Renal cortex interstitium (tissue), 15 donors: Measurements from ENCODE around the gene CLEC4C. TPM values are rescaled to one million over a fixed set of nuclear protein-coding genes. Genes with fewer than 3 reads are reported as not detected.
"Not testable (repeated sequence)": the region's sequence is repeated elsewhere in the genome, so short reads cannot be mapped to it uniquely, and the experiment has no call there.

Experiments
- DNase-seq, 11 donors: peaks; one replicate each; pipeline ENCODE4 v3.0.0-alpha.2; 2013; ENCODE audit warnings: low read depth in 9 of 11, low spot score in 4 of 11; ENCODE audit errors: extremely low read depth in 1 of 11
- long read RNA-seq, 16 experiments: transcript quantifications; one replicate each; lab custom pipeline, GENCODE V29; 2026
- polyA plus RNA-seq, 3 donors: library from polyadenylated mRNA; unstranded; fragments of 120-200 nt; gene quantifications; one replicate each; pipeline ENCODE4 v1.2.1, GENCODE V29; 2013; ENCODE audit not compliant: insufficient read length in 3 of 3

The CLEC4C gene, protein sequence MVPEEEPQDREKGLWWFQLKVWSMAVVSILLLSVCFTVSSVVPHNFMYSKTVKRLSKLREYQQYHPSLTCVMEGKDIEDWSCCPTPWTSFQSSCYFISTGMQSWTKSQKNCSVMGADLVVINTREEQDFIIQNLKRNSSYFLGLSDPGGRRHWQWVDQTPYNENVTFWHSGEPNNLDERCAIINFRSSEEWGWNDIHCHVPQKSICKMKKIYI
- under 1 TPM in 2 of 3 donors, not detected in 1; 0.15 to 0.16 TPM for polyA plus RNA-seq
- long read RNA-seq, donor 1 = 0 reads
- long read RNA-seq, donor 2 = 0 reads
- long read RNA-seq, donor 3 = 0 reads
- long read RNA-seq, donor 4 = 0 reads
- long read RNA-seq, donor 5 = 0 reads
- long read RNA-seq, donor 6 = 0 reads
- long read RNA-seq, donor 7 = 0 reads
- long read RNA-seq, donor 8 = 0 reads
- long read RNA-seq, donor 9 = 0 reads
- long read RNA-seq, donor 10 = 0 reads
- long read RNA-seq, donor 11 = 0 reads
- long read RNA-seq, donor 12 = 0 reads
- long read RNA-seq, donor 13 = 0 reads
- long read RNA-seq, donor 14 = 0 reads
- long read RNA-seq, donor 15 = 0 reads
- long read RNA-seq, donor 16, partial matches to known transcripts = 0 of 1 reads
- long read RNA-seq, donor 16, other reads (novel, unspliced or antisense) = 0 of 1 reads

- no peak for DNase-seq
Measured at GRCh38 chr12:7747246-7747645, at the start of gene CLEC4C. Gene CLEC4C (minus strand): TSS chr12:7747375. CDS start chr12:7747348, 27 bp downstream.

DNA sequence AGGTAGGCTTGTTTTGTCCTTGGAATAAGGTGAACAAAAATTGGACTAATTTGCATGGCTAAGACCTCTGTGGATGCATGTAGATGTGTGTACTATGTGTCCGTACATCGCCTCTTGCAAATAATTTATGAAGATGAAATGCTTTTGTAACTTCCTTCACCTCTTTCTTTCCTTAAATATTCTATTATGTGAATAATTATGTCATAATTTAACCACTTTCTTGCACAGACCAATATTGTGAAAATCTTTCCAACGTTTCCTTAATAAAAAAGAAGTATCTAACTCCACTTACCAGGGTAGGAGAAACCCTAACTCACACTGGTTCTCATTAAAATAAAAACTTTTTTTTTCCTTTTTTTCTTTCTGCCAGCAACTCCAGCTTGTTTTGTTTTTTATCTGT lies 46.0 kb upstream of the CLEC4C start:
- DNase-seq = no peak

- DNase-seq = not testable (repeated sequence)
Measured at GRCh38 chr12:7788884-7789528, 41.8 kb upstream of the CLEC4C start, which contains the start of gene NANOG. Gene NANOG (plus strand): TSS chr12:7789402. CDS start chr12:7789615, 213 bp downstream.

GRCh38 chr12:7788294-7788660 lies 41.1 kb upstream of the CLEC4C start:
- no peak for DNase-seq

DNA sequence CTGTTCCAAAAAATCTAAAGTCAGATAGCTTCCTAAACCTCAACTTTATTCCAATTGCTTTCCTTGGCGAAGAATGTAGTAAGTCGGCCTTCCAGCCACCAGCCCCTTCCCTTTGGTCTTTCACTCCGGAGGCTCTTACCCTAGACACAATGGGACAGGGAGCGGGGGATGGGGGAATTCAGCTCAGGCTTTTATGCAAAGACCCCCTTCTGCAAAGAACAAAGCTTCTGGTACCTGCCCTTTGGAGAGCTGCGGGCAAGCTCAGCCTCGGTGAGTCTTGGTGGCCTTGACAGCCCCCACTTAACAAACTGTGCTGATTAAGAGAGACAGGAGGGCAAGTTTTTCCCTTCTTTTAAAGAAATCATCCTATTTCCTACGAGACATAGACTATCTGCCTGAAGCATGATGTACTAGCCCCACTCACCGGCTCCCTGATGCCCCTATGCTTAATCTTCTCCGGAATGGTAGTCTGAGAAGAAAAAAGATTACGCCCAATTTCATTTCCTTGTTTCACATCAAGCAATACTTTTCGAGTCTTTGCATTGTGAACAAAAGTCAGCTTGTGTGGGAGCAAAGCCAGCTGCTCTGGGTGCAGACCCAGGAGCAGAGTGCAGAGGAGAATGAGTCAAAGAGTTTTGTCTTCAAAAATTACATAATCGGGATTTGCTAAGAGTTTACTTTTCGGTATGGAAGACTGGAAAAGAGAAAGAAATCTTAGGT lies 40.6 kb upstream of the CLEC4C start:
- DNase-seq = no peak

DNA sequence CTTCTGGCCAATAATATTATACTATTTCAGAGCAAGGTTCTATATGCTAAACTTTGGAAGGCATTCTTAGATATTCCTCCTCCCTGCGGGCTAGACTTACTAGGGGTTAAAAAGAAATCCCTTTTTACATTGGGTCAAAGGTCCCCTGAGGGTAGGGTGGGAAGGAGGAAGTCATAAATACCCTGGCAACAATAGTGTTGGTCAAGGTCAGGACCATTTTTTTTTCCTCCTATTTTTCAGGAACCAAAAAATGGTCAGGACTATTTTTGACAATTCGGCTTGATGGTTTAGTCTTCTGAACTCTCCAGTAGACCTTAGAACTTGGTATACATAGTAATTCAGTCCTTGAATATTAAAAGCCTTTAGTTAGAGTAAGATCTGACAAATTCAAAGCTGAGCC lies 37.5 kb upstream of the CLEC4C start:
- DNase-seq = no peak

DNA sequence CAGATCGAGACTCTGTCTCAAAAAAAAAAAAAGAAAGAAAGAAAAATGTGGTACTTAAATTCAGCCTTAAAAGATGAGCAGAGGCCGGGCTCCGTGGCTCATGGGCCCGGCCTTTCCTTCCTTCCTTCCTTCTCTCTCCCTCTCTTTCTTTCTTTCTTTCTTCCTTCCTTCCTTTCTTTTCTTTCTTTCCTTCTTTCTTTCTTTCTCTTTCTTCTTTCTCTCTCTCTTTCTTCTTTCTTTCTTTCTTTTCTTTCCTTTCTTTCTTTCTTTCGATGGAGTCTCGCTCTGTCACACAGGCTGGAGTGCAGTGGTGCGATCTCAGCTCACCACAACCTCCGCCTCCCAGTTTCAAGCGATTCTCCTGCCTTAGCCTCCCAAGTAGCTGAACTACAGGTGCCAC lies 36.3 kb upstream of the CLEC4C start:
- DNase-seq = not testable (repeated sequence)

DNA sequence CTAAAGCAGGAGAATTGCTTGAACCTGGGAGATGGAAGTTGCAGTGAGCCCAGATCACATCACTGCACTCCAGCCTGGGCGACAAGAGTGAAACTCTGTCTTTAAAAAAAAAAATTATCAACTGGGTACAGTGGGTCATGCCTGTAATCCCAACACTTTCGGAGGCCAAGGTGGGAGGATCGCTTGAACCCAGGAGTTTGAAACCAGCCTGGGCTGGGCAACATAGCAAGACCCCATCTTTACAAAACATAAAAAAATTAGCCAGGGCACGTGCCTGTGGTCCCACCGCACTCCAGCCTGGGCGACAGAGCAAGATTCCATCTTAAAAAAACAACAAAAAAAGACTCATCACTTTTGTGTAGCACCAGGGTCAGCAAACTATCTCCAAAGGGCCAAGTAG lies 34.9 kb upstream of the CLEC4C start:
- DNase-seq = no peak

DNA sequence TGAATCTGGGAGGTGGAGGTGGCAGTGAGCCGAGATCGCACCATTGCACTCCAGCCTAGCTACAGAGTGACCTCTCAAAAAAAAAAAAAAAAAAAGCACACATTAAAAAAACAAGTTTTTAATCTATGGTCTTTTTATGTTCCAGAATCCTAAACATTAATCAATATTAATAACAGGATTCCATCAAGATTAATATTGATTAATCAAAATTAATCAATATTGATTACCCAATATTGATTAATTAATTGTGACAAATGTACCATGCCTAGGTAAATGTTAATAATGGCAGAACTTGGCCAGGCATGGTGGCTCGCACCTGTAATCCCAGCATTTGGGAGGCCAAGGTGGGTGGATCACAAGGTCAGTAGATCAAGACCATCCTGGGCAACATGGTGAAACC lies 34.1 kb upstream of the CLEC4C start:
- no peak for DNase-seq

DNA sequence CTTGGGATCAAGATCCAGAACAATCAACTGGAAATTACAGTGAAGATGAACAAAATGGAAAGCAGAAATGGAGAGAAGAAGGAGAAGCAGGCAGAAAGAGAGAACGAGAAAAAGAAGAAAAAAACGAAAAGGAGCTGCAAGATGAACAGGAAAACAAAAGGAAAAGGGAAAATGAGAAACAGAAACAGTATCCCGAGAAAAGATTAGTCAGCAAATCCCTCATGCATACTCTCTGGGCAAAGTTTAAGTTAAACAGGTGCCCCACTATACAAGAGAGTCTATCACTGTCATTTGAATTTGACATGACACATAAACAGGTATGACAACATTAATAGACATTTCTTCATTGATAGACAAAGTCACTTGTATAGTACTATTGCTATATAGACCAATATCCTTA lies 22.8 kb upstream of the CLEC4C start:
- no peak for DNase-seq

- DNase-seq = no peak
Measured at GRCh38 chr12:7758766-7759140, 11.6 kb upstream of the CLEC4C start.

GRCh38 chr12:7756993-7757392 lies 9.8 kb upstream of the CLEC4C start:
- no peak for DNase-seq

- not testable (repeated sequence) for DNase-seq
Measured at GRCh38 chr12:7755668-7756067, 8.5 kb upstream of the CLEC4C start.

- not testable (repeated sequence) for DNase-seq
Measured at GRCh38 chr12:7751941-7752922, 5.1 kb upstream of the CLEC4C start.

- no peak for DNase-seq
Measured at GRCh38 chr12:7751394-7751793, 4.2 kb upstream of the CLEC4C start.

GRCh38 chr12:7750350-7750749 lies 3.2 kb upstream of the CLEC4C start:
- DNase-seq = no peak

GRCh38 chr12:7749442-7749841 lies 2.3 kb upstream of the CLEC4C start:
- no peak for DNase-seq

- DNase-seq = no peak
Measured at GRCh38 chr12:7748852-7749251, 1.7 kb upstream of the CLEC4C start.
